Cerebellar nuclear complex (tissue), 1 donor: ENCODE results near the gene SSBP2.
"Not testable (repeated sequence)": the region's sequence is repeated elsewhere in the genome, so short reads cannot be mapped to it uniquely, and the experiment has no call there.

Experiments
- DNase-seq, 2 experiments: peaks; one replicate each; lab custom pipeline; 2025; lab: John Stamatoyannopoulos, UW

The SSBP2 gene

GRCh38 chr5:81656783-81657182 lies 94.1 kb downstream of the SSBP2 start:
- DNase-seq = no peak

GRCh38 chr5:81650987-81651386 lies 99.9 kb downstream of the SSBP2 start:
- DNase-seq = no peak

- DNase-seq = no peak
These were observed 104.4 kb downstream of the SSBP2 start for GRCh38 chr5:81646469-81646995.

GRCh38 chr5:81642210-81642609 lies 108.7 kb downstream of the SSBP2 start:
- no peak for DNase-seq

GRCh38 chr5:81639556-81639955 lies 111.3 kb downstream of the SSBP2 start:
- DNase-seq = no peak

- DNase-seq = no peak
These were observed 112.4 kb downstream of the SSBP2 start for GRCh38 chr5:81638471-81638870.

- no peak for DNase-seq
These were observed 117.0 kb downstream of the SSBP2 start for GRCh38 chr5:81633891-81634290.

- DNase-seq = no peak
These were observed 117.4 kb downstream of the SSBP2 start for GRCh38 chr5:81633471-81633870.

GRCh38 chr5:81632679-81633078 lies 118.2 kb downstream of the SSBP2 start:
- no peak for DNase-seq

- DNase-seq = no peak
These were observed 119.3 kb downstream of the SSBP2 start for GRCh38 chr5:81631621-81632020.

GRCh38 chr5:81631124-81631523 lies 119.8 kb downstream of the SSBP2 start:
- DNase-seq = no peak

- no peak for DNase-seq
These were observed 120.2 kb downstream of the SSBP2 start for GRCh38 chr5:81630684-81631083.

- DNase-seq = no peak
These were observed 120.9 kb downstream of the SSBP2 start for GRCh38 chr5:81629986-81630385.

- DNase-seq = not testable (repeated sequence)
These were observed 122.8 kb downstream of the SSBP2 start for GRCh38 chr5:81628061-81628460.

- DNase-seq = no peak
These were observed 124.4 kb downstream of the SSBP2 start for GRCh38 chr5:81626524-81626923.

GRCh38 chr5:81609810-81610375 lies 141.0 kb downstream of the SSBP2 start:
- DNase-seq = no peak

- DNase-seq = no peak
These were observed 141.9 kb downstream of the SSBP2 start for GRCh38 chr5:81608976-81609375.

- no peak for DNase-seq
These were observed 143.2 kb downstream of the SSBP2 start for GRCh38 chr5:81607693-81608092.

- DNase-seq = no peak
These were observed 144.7 kb downstream of the SSBP2 start for GRCh38 chr5:81606150-81606549.

GRCh38 chr5:81605299-81605698 lies 145.6 kb downstream of the SSBP2 start:
- no peak for DNase-seq

- no peak for DNase-seq
These were observed 146.7 kb downstream of the SSBP2 start for GRCh38 chr5:81604193-81604592.

GRCh38 chr5:81601919-81602318 lies 149.0 kb downstream of the SSBP2 start:
- no peak for DNase-seq

GRCh38 chr5:81592085-81592484 lies 158.8 kb downstream of the SSBP2 start:
- DNase-seq = not testable (repeated sequence)
